Sciatic nerve (tissue), 2 donors: ENCODE results near the gene CREB5. TPM values are rescaled to one million over a fixed set of nuclear protein-coding genes. Genes with fewer than 3 reads are reported as not detected.
"Not testable (repeated sequence)": the region's sequence is repeated elsewhere in the genome, so short reads cannot be mapped to it uniquely, and the experiment has no call there.

Experiments
- ATAC-seq: fragments of 200-7000 bp; cut with Tn5 transposase; one replicate; pipeline ENCODE4 v1.9.1; 2020; ENCODE audit warnings: mild to moderate bottlenecking, moderate library complexity
- DNase-seq: peaks from one replicate; pipeline ENCODE4 v3.0.0-alpha.2; 2020; ENCODE audit warnings: low spot score
- intact Hi-C: fragments of 100-400 bp; cut with DNase I; formaldehyde crosslinking; loops from one replicate; pipeline ENCODE4 v1.14.2; 2022
- total RNA-seq: library from RNA; stranded (reverse); fragmentation: NEBNext Ultra II Directional; extraction: Animal tissue kit (Norgen Biotek cat#: 25700); gene quantifications from one replicate; pipeline ENCODE4 v1.2.1, GENCODE V29; 2021
- donor health status: DM: no; HTN: no; CAD: no.
- donor health status: DM: no; HTN: no; CAD: no.

CREB5 gene
- total RNA-seq, 1 donor from 2014 or later, result 20.1 TPM

- intact Hi-C loops, result no loop called here
- ATAC-seq (peak; percentile 82), DNase-seq (no peak)
These were observed 118.0 kb downstream of the CREB5 start for GRCh38 chr7:28530175-28530802.

GRCh38 chr7:28530803-28531175, 118.5 kb downstream of the CREB5 start:
- intact Hi-C loops, result no loop called here
- ATAC-seq, result peak; percentile 1
- DNase-seq, result no peak

- DNase-seq (no peak), ATAC-seq (no peak)
- intact Hi-C loops, result no loop called here
These were observed 119.0 kb downstream of the CREB5 start for GRCh38 chr7:28531291-28531690.

- intact Hi-C loops, result no loop called here
- ATAC-seq (no peak), DNase-seq (no peak)
These were observed 119.9 kb downstream of the CREB5 start for GRCh38 chr7:28532181-28532580.

- DNase-seq, result no peak
- no peak for ATAC-seq
- intact Hi-C loops, result no loop called here
These were observed 120.9 kb downstream of the CREB5 start for GRCh38 chr7:28533267-28533666.

- ATAC-seq (peak; percentile 69), DNase-seq (peak; percentile 66)
- intact Hi-C loops, result no loop called here
These were observed 121.6 kb downstream of the CREB5 start for GRCh38 chr7:28533731-28534531.

- peak; percentile 75 for ATAC-seq
- intact Hi-C loops, result no loop called here
- no peak for DNase-seq
These were observed 123.9 kb downstream of the CREB5 start for GRCh38 chr7:28536259-28536658.

GRCh38 chr7:28539289-28539981, 127.1 kb downstream of the CREB5 start:
- intact Hi-C loops, result no loop called here
- DNase-seq (no peak), ATAC-seq (no peak)

- DNase-seq, result no peak
- intact Hi-C loops, result no loop called here
- no peak for ATAC-seq
These were observed 130.1 kb downstream of the CREB5 start for GRCh38 chr7:28542410-28542809.

- ATAC-seq, result no peak
- intact Hi-C loops, result no loop called here
These were observed 132.3 kb downstream of the CREB5 start for GRCh38 chr7:28544453-28545117.

GRCh38 chr7:28546067-28546466, 133.7 kb downstream of the CREB5 start:
- intact Hi-C loops, result no loop called here
- DNase-seq, result no peak

More at GRCh38 chr7:28544453-28545117, 132.3 kb downstream of the CREB5 start:
- DNase-seq, result no peak

GRCh38 chr7:28547115-28547514, 134.8 kb downstream of the CREB5 start:
- no peak for DNase-seq
- intact Hi-C loops, result no loop called here
- no peak for ATAC-seq

More at GRCh38 chr7:28546067-28546466, 133.7 kb downstream of the CREB5 start:
- ATAC-seq, result no peak

- ATAC-seq, result no peak
These were observed 136.1 kb downstream of the CREB5 start for GRCh38 chr7:28548416-28548815.

GRCh38 chr7:28549998-28550397, 137.7 kb downstream of the CREB5 start:
- ATAC-seq (no peak), DNase-seq (no peak)
- intact Hi-C loops, result no loop called here

More at GRCh38 chr7:28548416-28548815, 136.1 kb downstream of the CREB5 start:
- intact Hi-C loops, result no loop called here
- no peak for DNase-seq

GRCh38 chr7:28550580-28551186, 138.4 kb downstream of the CREB5 start:
- intact Hi-C loops, result no loop called here
- no peak for ATAC-seq
- DNase-seq, result no peak

GRCh38 chr7:28551331-28551730, 139.0 kb downstream of the CREB5 start:
- intact Hi-C loops, result no loop called here
- ATAC-seq, result no peak
- no peak for DNase-seq

- intact Hi-C loops, DNase-seq, ATAC-seq: not testable (repeated sequence)
These were observed 139.4 kb downstream of the CREB5 start for GRCh38 chr7:28551766-28552165.

- ATAC-seq, result no peak
- intact Hi-C loops, result no loop called here
These were observed 142.6 kb downstream of the CREB5 start for GRCh38 chr7:28554802-28555471.

More at GRCh38 chr7:28554802-28555471, 142.6 kb downstream of the CREB5 start:
- DNase-seq, result no peak
